ENCODE results near the gene CALHM6.

The CALHM6 gene

GRCh38 chr6:116461331-116461931 lies at the start of gene CALHM6:
CALHM6 (plus strand) TSS chr6:116461375; CDS start chr6:116461930, 555 bp downstream.
- DNase-seq: no peak

GRCh38 chr6:116412270-116412669 lies 48.9 kb upstream of the CALHM6 start:
- no peak for DNase-seq

DNA sequence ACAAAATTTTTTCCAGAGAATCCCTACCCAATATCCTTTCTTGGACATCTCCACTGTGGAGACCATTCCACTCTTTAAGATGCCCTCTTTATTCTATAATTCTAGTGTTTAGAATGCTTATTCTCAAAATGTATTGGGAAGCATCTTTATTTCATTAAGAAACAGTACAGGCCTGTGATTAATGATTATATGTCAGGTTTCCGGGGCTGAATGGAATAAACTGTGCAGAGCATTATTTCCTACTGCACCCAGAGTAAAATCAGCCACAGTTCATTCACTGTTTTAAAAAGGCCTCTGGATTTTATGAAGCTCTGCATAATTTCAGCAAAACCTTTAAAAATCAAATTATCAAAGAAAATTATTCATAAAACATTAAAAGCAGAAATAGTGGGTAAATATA lies 47.8 kb upstream of the CALHM6 start:
- DNase-seq: no peak

GRCh38 chr6:116417661-116418060 lies 43.5 kb upstream of the CALHM6 start:
- DNase-seq: no peak

- no peak for DNase-seq
These were observed 41.9 kb upstream of the CALHM6 start for GRCh38 chr6:116419069-116419786.

DNA sequence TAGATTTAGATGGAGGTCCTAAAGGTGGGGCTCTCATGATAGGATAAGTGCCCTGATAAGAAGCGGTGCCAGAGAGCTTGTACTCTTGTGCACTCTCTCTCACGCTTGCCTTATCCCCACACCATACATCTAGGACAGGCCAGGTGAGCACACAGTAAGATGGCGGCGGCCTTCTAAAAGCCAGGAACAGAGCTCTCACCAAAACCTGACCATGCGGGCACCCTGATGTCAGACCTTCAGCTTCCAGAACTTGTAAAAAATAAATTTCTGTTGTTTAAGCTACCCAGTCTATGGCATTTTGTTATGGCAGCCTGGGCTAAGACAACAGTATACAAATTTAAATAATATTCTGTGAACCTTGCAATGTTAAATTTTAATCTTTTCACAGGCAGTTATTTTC lies 40.8 kb upstream of the CALHM6 start:
- DNase-seq: no peak

DNA sequence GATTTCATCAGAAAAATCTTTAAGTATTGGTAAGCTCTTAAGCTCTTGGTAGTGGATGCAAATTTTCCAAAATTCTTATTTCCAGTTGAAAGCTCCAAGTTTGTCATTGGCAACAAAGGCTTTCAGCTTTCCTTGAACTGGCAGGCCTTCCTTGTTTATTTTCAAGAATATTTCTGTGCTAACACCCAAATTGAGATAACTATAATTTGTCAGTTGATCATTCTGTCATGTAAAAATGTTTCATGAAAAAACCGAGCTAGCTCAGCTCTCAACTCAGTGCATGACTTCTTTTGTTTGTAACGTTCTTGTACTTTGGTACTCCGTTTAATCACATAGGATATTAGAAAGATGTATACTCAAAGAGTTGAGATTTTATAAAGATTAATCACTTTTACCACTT lies 38.9 kb upstream of the CALHM6 start:
- no peak for DNase-seq

DNA sequence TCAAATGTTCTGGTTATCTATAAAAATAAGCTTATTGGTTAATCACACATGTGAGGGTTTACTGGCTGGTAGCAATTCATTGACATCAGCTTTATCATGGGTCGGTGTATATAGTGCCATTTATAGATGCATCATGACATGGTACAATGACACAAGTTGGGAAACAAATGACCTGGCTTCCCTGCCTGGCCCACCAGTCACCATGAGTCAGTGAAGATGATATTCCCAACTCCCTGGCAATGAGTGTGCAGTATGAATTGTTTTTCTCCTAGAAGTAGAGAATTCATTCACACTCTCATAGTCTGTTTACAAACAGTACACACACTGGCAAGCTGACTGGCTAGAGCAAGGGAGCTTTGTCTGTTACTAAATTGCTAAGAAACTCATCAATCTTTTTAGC lies 37.2 kb upstream of the CALHM6 start:
- no peak for DNase-seq

GRCh38 chr6:116426551-116426950 lies 34.6 kb upstream of the CALHM6 start:
- DNase-seq: no peak

DNA sequence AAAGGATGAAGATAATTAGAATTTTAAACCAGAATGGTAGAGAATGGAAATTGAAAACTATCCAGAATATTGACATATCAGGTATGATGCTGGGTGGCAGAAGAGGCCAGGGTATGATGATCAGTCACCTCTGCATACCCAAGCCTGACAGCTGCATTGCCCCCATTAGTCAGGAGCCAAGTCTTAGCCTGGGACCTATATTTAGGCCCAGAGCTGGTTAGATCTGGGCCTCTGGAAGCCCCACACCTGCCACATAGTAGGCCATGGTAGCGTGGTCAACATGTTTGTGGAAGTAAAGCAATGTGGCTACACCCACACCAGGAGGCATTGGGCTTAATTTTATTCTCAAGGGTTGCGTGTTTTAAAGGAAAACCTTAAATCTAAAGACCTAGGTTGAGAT lies 32.1 kb upstream of the CALHM6 start:
- no peak for DNase-seq

- DNase-seq: no peak
These were observed 30.3 kb upstream of the CALHM6 start for GRCh38 chr6:116430860-116431259.

- no peak for DNase-seq
These were observed 29.1 kb upstream of the CALHM6 start for GRCh38 chr6:116431964-116432595.

DNA sequence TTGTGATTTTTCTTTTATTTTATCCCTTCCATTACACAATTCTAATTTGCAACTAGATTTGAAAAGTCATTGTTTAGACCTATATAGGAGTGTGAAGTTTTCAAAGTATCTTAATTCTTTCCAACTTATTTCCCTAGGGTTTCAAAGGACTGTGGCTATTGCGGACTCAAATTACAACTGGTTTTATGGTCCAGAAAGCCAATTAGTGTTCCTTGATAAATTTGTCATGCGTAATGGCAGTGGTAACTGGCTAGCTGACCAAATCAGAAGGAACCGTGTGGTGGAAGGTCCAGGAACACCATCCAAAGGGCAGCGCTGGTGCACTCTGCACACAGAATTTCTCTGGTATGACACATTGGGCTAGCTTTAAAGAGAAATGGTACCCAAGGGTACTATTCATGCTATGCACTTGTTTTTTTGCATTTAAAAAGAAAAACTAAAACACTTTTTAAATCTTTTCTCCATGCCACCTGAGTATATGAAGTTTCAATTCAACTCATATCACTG lies 27.9 kb upstream of the CALHM6 start:
- no peak for DNase-seq

DNA sequence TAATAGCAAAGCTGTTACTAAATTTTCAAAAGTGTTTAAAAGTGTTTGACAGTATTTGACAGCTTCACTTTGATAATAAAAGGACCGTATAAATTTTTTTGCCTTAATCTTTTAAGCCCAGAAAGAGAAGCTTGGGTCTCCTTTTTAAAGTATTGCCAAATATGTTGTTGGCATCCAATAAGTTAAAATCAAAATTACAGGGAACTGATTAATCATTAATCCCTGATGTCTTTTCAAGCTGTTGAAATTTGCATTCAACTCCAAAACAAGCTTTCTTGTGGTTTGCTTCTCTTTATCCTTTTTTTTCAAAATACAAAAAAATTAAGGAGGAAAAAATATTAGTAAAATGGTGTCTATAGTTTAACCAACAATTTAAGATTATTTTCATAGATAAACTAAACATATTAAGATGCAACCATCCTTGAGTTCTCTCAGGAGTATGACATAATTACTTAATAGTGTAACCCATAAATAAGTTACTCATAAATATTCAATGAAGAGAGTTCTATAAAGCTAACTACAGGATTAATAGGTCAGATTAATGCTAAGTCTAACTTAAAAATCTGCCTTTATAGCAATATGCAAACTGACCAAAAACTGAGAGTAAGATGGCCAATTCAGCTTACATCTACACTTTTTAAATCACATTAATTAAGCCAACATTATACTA lies 27.0 kb upstream of the CALHM6 start:
- no peak for DNase-seq

- DNase-seq: no peak
These were observed 24.6 kb upstream of the CALHM6 start for GRCh38 chr6:116436586-116436985.

DNA sequence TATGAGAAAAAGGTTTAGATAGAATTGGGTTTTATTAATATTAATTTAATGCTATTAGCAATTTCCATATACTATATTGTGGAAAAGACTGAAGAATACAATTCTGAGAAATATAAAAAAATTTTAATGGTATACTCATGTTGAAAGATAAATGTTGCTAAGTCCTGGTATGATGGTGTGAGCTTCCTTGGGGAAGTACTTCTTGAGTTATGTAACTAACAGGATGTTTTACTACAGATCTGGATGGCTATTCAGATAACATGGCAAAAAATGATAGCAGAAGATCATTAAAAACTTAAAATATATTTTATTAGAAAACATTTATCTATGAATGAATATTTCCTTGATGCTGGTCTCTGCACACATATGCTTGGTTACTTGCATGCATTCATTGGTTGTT lies 23.5 kb upstream of the CALHM6 start:
- DNase-seq: no peak

DNA sequence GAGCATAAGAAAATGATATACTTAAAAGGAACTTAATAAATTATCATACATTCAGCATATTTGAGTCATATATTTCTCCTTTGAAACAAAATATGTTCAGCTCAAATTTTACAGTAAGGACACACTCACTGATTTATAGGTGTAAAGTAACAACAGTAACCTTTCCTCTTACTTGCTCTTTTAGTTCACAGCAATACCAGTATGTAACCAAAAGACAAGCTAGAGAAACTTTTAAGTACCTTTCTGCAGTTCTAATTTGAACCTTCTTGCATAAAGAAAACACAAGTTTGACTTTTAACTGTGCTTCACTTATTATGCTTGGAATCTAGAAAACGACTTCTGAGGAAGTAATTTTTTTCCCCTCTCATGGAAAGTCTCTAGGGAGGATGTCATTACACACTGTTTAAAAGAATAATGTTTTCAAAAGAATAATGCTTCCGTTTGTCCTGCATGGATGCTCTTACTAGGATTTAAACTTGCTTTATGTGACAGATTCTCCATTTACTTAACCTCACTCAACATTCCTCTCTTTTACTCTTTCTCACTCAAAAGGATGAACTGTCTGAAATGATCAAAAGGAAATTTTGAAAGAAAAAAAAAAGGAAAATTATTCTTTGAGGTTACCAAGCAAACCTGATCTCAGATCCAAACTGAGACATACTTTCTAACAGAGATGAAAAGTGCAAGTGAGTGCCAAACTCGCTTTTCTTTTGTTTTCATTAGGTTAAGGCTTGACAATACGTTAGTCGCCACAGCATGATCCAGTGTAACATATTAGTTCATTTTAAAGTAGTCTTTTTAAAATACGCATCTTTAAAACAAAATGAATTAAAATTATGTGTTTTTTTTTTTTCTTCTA lies 22.4 kb upstream of the CALHM6 start:
- no peak for DNase-seq

- DNase-seq: no peak
These were observed 21.6 kb upstream of the CALHM6 start for GRCh38 chr6:116439522-116440051.

DNA sequence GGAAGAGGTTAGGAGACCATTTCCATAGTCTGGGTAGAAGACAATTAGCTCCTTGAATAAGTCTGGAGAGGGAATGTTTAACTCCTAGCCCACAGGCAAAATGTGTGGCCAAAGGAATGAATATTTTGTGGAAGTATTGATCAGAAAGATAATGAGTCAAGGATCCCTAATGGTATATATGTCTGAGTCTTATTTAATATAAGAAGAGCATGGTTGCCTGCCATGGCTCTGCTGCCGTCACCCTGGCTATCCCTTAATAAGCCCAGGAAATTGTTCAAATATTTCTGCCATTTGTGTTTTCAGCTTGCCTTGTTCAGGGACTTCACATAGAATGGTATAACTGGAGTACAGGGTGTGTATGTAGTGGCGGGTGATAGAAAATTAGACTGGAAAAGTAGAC lies 18.1 kb upstream of the CALHM6 start:
- DNase-seq: no peak

GRCh38 chr6:116444092-116444491 lies 17.1 kb upstream of the CALHM6 start:
- DNase-seq: no peak

- DNase-seq: no peak
These were observed 16.6 kb upstream of the CALHM6 start for GRCh38 chr6:116444575-116444974.

DNA sequence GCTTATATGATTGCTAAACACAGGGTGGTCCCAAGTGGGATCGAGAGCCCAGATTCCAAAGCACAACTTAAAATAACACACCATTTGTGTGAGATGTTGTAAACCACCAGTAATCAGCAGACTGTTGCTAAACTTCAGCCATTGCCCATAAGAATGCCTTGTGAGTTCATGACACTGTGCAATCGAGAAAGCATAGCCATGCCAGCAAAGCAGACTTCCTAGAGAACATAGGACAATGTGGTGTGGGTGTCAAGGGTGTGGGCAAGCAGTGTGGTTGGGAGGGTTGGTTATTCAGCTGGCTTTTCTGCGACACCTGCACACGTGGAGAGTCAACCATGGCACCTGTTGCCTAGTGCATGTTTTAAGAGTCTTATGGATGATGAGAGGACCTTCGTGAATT lies 16.1 kb upstream of the CALHM6 start:
- DNase-seq: peak; percentile 7

Data from NK-92 treated with Interleukin-12 subunit alpha and Interleukin-12 subunit beta, amount 100 ng/mL, for 24 hours (cell line).